GM18951 (cell line): ENCODE results near the gene DNM1.
A peak's percentile ranks its signal among the peaks of the same experiment; 100 is the strongest.
"Not testable (repeated sequence)": the region's sequence is repeated elsewhere in the genome, so short reads cannot be mapped to it uniquely, and the experiment has no call there.

Experiments
- POLR2A ChIP-seq: IDR thresholded peaks from 4 replicates; pipeline ENCODE4 v1.6.1; 2011; ENCODE audit warnings: mild to moderate bottlenecking; ENCODE audit not compliant: insufficient read length, insufficient read depth; ENCODE audit errors: extremely low read depth
- in situ Hi-C: fragments of 300-500 bp; cut with MboI; formaldehyde crosslinking; loops from one replicate; pipeline ENCODE4 v1.12.0; 2022; ENCODE audit warnings: low sequenced_read_pairs, mixed read lengths, inconsistent platforms; ENCODE audit not compliant: unreplicated experiment

DNM1 gene

GRCh38 chr9:128258326-128258725 is 55.1 kb downstream of the DNM1 start:
- in situ Hi-C loops: no loop called here
- no peak for TF ChIP-seq POLR2A

GRCh38 chr9:128259156-128259555 is 56.0 kb downstream of the DNM1 start:
- in situ Hi-C loops: no loop called here

GRCh38 chr9:128260340-128260739 is 57.2 kb downstream of the DNM1 start:
- in situ Hi-C loops: no loop called here
- TF ChIP-seq POLR2A: no peak

More at GRCh38 chr9:128259156-128259555, 56.0 kb downstream of the DNM1 start:
- TF ChIP-seq POLR2A: no peak

- in situ Hi-C loops: no loop called here
Observed at GRCh38 chr9:128262687-128263086, 59.5 kb downstream of the DNM1 start.

GRCh38 chr9:128265348-128265847 is 62.2 kb downstream of the DNM1 start:
- in situ Hi-C loops: no loop called here
- TF ChIP-seq POLR2A: no peak

More at GRCh38 chr9:128262687-128263086, 59.5 kb downstream of the DNM1 start:
- no peak for TF ChIP-seq POLR2A

GRCh38 chr9:128266868-128267590 is 63.9 kb downstream of the DNM1 start:
- in situ Hi-C loops: no loop called here
- no peak for TF ChIP-seq POLR2A

GRCh38 chr9:128271112-128271511 is 67.9 kb downstream of the DNM1 start:
- TF ChIP-seq POLR2A: no peak
- in situ Hi-C loops: no loop called here

GRCh38 chr9:128271512-128271911 is 68.3 kb downstream of the DNM1 start:
- in situ Hi-C loops: no loop called here
- no peak for TF ChIP-seq POLR2A

- in situ Hi-C loops: no loop called here
- no peak for TF ChIP-seq POLR2A
Observed at GRCh38 chr9:128274245-128274644, 71.1 kb downstream of the DNM1 start.

- in situ Hi-C loops: no loop called here
- peak; percentile 35 for TF ChIP-seq POLR2A
Observed at GRCh38 chr9:128275198-128276007, 72.2 kb downstream of the DNM1 start, which contains the start of gene GOLGA2. GOLGA2 (minus strand) TSS chr9:128276007; CDS start chr9:128275976, 31 bp downstream.

- in situ Hi-C loops: no loop called here
- TF ChIP-seq POLR2A: peak; percentile 99
Observed at GRCh38 chr9:128276008-128276573, 72.9 kb downstream of the DNM1 start, which contains the start of gene SWI5. SWI5 (plus strand) TSS chr9:128276276.

- in situ Hi-C loops: no loop called here
- TF ChIP-seq POLR2A: no peak
Observed at GRCh38 chr9:128276574-128277270, 73.5 kb downstream of the DNM1 start.

GRCh38 chr9:128279088-128280073 is 76.2 kb downstream of the DNM1 start:
- in situ Hi-C loops: not testable (repeated sequence)
